ENCODE data around the gene SPEG.
A peak's percentile ranks its signal among the peaks of the same experiment; 100 is the strongest.

The SPEG gene

GRCh38 chr2:219530048-219530963 lies 95.7 kb downstream of the SPEG start:
- DNase-seq (ENCODE audit: low read depth, low spot score), result peak; percentile 93

- DNase-seq (ENCODE audit: low read depth, low spot score), result no peak
These were observed 97.2 kb downstream of the SPEG start for GRCh38 chr2:219531639-219532377.

- no peak for DNase-seq (ENCODE audit: low read depth, low spot score)
These were observed 97.7 kb downstream of the SPEG start for GRCh38 chr2:219532378-219532649.

- no peak for DNase-seq (ENCODE audit: low read depth, low spot score)
These were observed 99.5 kb downstream of the SPEG start for GRCh38 chr2:219533930-219534661.

GRCh38 chr2:219536425-219536824 lies 101.8 kb downstream of the SPEG start:
- no peak for DNase-seq (ENCODE audit: low read depth, low spot score)

- no peak for DNase-seq (ENCODE audit: low read depth, low spot score)
These were observed 102.3 kb downstream of the SPEG start for GRCh38 chr2:219536967-219537366.

GRCh38 chr2:219537657-219538488 lies 103.2 kb downstream of the SPEG start:
- peak; percentile 37 for DNase-seq (ENCODE audit: low read depth, low spot score)

- peak; percentile 81 for DNase-seq (ENCODE audit: low read depth, low spot score)
These were observed 103.9 kb downstream of the SPEG start for GRCh38 chr2:219538504-219538951.

- no peak for DNase-seq (ENCODE audit: low read depth, low spot score)
These were observed 104.5 kb downstream of the SPEG start for GRCh38 chr2:219538956-219539788.

GRCh38 chr2:219539926-219540678 lies 105.5 kb downstream of the SPEG start:
- no peak for DNase-seq (ENCODE audit: low read depth, low spot score)

- no peak for DNase-seq (ENCODE audit: low read depth, low spot score)
These were observed 106.3 kb downstream of the SPEG start for GRCh38 chr2:219540784-219541504.

GRCh38 chr2:219541611-219542180 lies 107.1 kb downstream of the SPEG start:
- DNase-seq (ENCODE audit: low read depth, low spot score), result peak; percentile 89

GRCh38 chr2:219542931-219543595 lies 108.4 kb downstream of the SPEG start:
- no peak for DNase-seq (ENCODE audit: low read depth, low spot score)

- peak; percentile 100 for DNase-seq (ENCODE audit: low read depth, low spot score)
These were observed 109.1 kb downstream of the SPEG start, which contains the start of the genes CHPF and TMEM198 for GRCh38 chr2:219543596-219544358. Gene CHPF (minus strand): TSS chr2:219543809. CDS start chr2:219543538, 271 bp downstream. Gene TMEM198 (plus strand): TSS chr2:219544028. CDS start chr2:219544728, 700 bp downstream.

- DNase-seq (ENCODE audit: low read depth, low spot score), result no peak
These were observed 109.9 kb downstream of the SPEG start for GRCh38 chr2:219544567-219544966.

- no peak for DNase-seq (ENCODE audit: low read depth, low spot score)
These were observed 110.8 kb downstream of the SPEG start for GRCh38 chr2:219545295-219545942.

- no peak for DNase-seq (ENCODE audit: low read depth, low spot score)
These were observed 111.3 kb downstream of the SPEG start for GRCh38 chr2:219545943-219546352.

Measured in astrocyte of the hippocampus (primary cell).